Panc1 (cell line): Measurements from ENCODE around the gene SPEG. TPM values are rescaled to one million over a fixed set of nuclear protein-coding genes. Genes with fewer than 3 reads are reported as not detected.

ENCODE experiments used
- ATAC-seq: fragments of 200-7000 bp; cut with Tn5 transposase; 2 replicates; pipeline ENCODE4 v1.9.1; 2020; ENCODE audit warnings: mild to moderate bottlenecking, moderate library complexity
- BruUV-seq: library from RNA; stranded (reverse); fragments of 400-500 nt; replicated peaks from 2 replicates; lab custom pipeline; 2021; lab: Mats Ljungman, UMichigan
- CTCF ChIA-PET: fragments of 300-600 bp; sonication (Branson Sonifier 250); formaldehyde crosslinking; loops from one replicate; lab custom pipeline; 2022; ENCODE audit warnings: antibody characterized with exemption; lab: Charles Lee
- POLR2A ChIA-PET: fragments of 300-600 bp; sonication (Branson Sonifier 250); formaldehyde crosslinking; loops from one replicate; lab custom pipeline; 2022; ENCODE audit warnings: antibody characterized with exemption; lab: Charles Lee
- DNase-seq: peaks from one replicate; pipeline ENCODE4 v3.0.0-alpha.2; 2010; ENCODE audit warnings: low read depth, low spot score
- H3K27ac ChIP-seq: 2 replicates; pipeline ENCODE4 v1.5.1; 2011; ENCODE audit warnings: mild to moderate bottlenecking, low read length, inconsistent platforms
- H3K27me3 ChIP-seq: fragments of 200-500 bp; sonication (Bioruptor generic); 2 replicates; pipeline ENCODE4 v1.6.0; 2014; ENCODE audit warnings: low read length, inconsistent platforms; ENCODE audit not compliant: control insufficient read depth, insufficient read depth
- H3K36me3 ChIP-seq: fragments of 200-500 bp; sonication (Bioruptor generic); 2 replicates; pipeline ENCODE4 v1.5.1; 2014; ENCODE audit warnings: inconsistent platforms, mild to moderate bottlenecking, low read length, moderate library complexity; ENCODE audit not compliant: control insufficient read depth, insufficient read depth
- H3K4me1 ChIP-seq: 2 replicates; pipeline ENCODE4 v1.5.1; 2011; ENCODE audit warnings: inconsistent platforms, mild to moderate bottlenecking, low read length, moderate library complexity; ENCODE audit not compliant: control insufficient read depth, insufficient read depth
- H3K4me3 ChIP-seq, 2 experiments: 2 replicates each; pipeline ENCODE4 v1.5.1; 2011 to 2012; ENCODE audit warnings: low read depth in 2 of 2, low read length in 2 of 2, mild to moderate bottlenecking in 2 of 2, inconsistent platforms in 1 of 2, moderate library complexity in 1 of 2
- H3K9me3 ChIP-seq: fragments of 200-500 bp; sonication (Bioruptor generic); 2 replicates; pipeline ENCODE4 v1.5.1; 2014; ENCODE audit warnings: low read depth, mild to moderate bottlenecking, inconsistent platforms, low read length, moderate library complexity; ENCODE audit not compliant: control insufficient read depth, insufficient read depth
- CTCF ChIP-seq: fragments of 450-650 bp; IDR thresholded peaks from 2 replicates; pipeline ENCODE4 v1.5.1; 2017; ENCODE audit warnings: mild to moderate bottlenecking
- POLR2AphosphoS5 ChIP-seq: IDR thresholded peaks from 2 replicates; pipeline ENCODE4 v1.6.1; 2012; ENCODE audit warnings: mild to moderate bottlenecking, low read depth, low read length, moderate library complexity
- REST ChIP-seq, 2 experiments: IDR thresholded peaks; 2 replicates each; pipeline ENCODE4 v1.6.1; 2011 to 2012; ENCODE audit warnings: low read depth in 2 of 2, control low read depth in 1 of 2, low read length in 1 of 2, mild to moderate bottlenecking in 1 of 2, moderate library complexity in 1 of 2; ENCODE audit not compliant: insufficient read depth in 1 of 2
- SIN3A ChIP-seq: IDR thresholded peaks from 2 replicates; pipeline ENCODE4 v1.6.1; 2012; ENCODE audit warnings: low read depth, mild to moderate bottlenecking, low read length, moderate library complexity, borderline replicate concordance; ENCODE audit not compliant: insufficient read depth
- TCF7L2 ChIP-seq: IDR thresholded peaks from 2 replicates; pipeline ENCODE4 v1.6.1; 2011; ENCODE audit warnings: mild to moderate bottlenecking, low read depth, low read length, inconsistent platforms
- in situ Hi-C: cut with HindIII; loops from 2 replicates; pipeline ENCODE4 v1.10.0; 2016; ENCODE audit warnings: low sequenced_read_pairs, low pct_unique_long_range_greater_than_20kb
- intact Hi-C: fragments of 100-400 bp; cut with micrococcal nuclease; formaldehyde crosslinking; loops from one replicate; pipeline ENCODE4 v1.10.0; 2022; ENCODE audit not compliant: unreplicated experiment
- total RNA-seq: library from RNA; stranded (reverse); gene quantifications from one replicate; pipeline ENCODE4 v1.2.1, GENCODE V29; 2021; ENCODE audit not compliant: unreplicated experiment

The SPEG gene
- total RNA-seq, 1 experiment from 2014 or later = 3.4 TPM

GRCh38 chr2:219536425-219536824 lies 101.8 kb downstream of the SPEG start:
- ATAC-seq (no peak), DNase-seq (no peak)
- intact Hi-C loops (no loop called here), in situ Hi-C loops (no loop called here)
- TF ChIP-seq CTCF (no peak), POLR2AphosphoS5 (no peak), REST (IDR thresholded peaks at IDR 0.05; ENCODE audit: insufficient read depth in 1 of 2, low read depth in 2 of 2, low read length in 1 of 2) (no peak), SIN3A (no peak), TCF7L2 (no peak)
- H3K36me3 ChIP-seq = no peaks in the 10 kb centered on the region
- H3K4me1 ChIP-seq = no peaks in the 10 kb centered on the region; the same call in 1 of the 2 replicates
- H3K27me3 ChIP-seq = no peaks in the 10 kb centered on the region
- H3K9me3 ChIP-seq = no peaks in the 10 kb centered on the region
- ChIA-PET CTCF (no interaction called here), POLR2A (no interaction called here)
- no TSS peak for BruUV-seq
- H3K27ac ChIP-seq = no peak overlapping the region
- no peak overlapping the region for H3K4me3 ChIP-seq

DNA sequence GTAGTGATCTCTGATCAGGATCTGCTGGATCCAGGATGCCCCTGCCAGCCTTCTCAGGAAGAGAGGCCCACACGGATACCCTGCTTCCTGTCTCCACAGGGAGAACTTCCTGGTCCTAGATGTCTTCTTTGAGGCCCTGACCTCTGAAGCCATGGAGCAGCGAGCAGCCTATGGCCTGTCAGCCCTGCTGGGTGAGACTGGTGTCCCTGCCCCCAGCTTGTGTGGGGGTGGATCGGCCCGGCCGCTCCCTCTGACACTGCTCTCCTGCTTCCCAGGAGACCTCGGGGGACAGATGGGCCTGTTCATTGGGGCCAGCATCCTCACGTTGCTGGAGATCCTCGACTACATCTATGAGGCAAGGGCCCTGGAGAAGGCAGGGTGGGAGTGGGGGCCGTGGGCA lies 102.3 kb downstream of the SPEG start:
- ChIA-PET POLR2A (no interaction called here), CTCF (interaction anchor here (0.5 kb wide), 1 partner anchor 149 kb away, joined by 3 read pairs; the partner anchor contains the start of gene DNPEP)
- H3K36me3 ChIP-seq = no peaks in the 10 kb centered on the region
- no TSS peak for BruUV-seq
- intact Hi-C loops = no loop called here
- H3K4me1 ChIP-seq = peaks cover 1% of the 10 kb centered on the region; the same call in 1 of the 2 replicates
- H3K4me3 ChIP-seq = no peak overlapping the region
- H3K9me3 ChIP-seq = no peaks in the 10 kb centered on the region
- no peak for ATAC-seq
- TF ChIP-seq SIN3A = no peak
- TF ChIP-seq CTCF = no peak
- TF ChIP-seq TCF7L2 = no peak
- no peak for TF ChIP-seq REST (IDR thresholded peaks at IDR 0.05; ENCODE audit: insufficient read depth in 1 of 2, low read depth in 2 of 2, low read length in 1 of 2)
- no peak for TF ChIP-seq POLR2AphosphoS5
- DNase-seq = no peak
- in situ Hi-C loops = no loop called here
- H3K27me3 ChIP-seq = no peaks in the 10 kb centered on the region
- H3K27ac ChIP-seq = no peak overlapping the region
